Activated CD8-positive, alpha-beta memory T cell treated with anti-CD3 and anti-CD28 coated beads, Interleukin-2, amount 50 U/mL, for 24 hours (primary cell): ENCODE results near the gene IRF8.
"Not testable (repeated sequence)": the region's sequence is repeated elsewhere in the genome, so short reads cannot be mapped to it uniquely, and the experiment has no call there.

Experiments
- DNase-seq: peaks from one replicate; pipeline ENCODE4 v3.0.0-alpha.2; 2020; ENCODE audit errors: extremely low read depth

IRF8 gene, protein sequence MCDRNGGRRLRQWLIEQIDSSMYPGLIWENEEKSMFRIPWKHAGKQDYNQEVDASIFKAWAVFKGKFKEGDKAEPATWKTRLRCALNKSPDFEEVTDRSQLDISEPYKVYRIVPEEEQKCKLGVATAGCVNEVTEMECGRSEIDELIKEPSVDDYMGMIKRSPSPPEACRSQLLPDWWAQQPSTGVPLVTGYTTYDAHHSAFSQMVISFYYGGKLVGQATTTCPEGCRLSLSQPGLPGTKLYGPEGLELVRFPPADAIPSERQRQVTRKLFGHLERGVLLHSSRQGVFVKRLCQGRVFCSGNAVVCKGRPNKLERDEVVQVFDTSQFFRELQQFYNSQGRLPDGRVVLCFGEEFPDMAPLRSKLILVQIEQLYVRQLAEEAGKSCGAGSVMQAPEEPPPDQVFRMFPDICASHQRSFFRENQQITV

DNA sequence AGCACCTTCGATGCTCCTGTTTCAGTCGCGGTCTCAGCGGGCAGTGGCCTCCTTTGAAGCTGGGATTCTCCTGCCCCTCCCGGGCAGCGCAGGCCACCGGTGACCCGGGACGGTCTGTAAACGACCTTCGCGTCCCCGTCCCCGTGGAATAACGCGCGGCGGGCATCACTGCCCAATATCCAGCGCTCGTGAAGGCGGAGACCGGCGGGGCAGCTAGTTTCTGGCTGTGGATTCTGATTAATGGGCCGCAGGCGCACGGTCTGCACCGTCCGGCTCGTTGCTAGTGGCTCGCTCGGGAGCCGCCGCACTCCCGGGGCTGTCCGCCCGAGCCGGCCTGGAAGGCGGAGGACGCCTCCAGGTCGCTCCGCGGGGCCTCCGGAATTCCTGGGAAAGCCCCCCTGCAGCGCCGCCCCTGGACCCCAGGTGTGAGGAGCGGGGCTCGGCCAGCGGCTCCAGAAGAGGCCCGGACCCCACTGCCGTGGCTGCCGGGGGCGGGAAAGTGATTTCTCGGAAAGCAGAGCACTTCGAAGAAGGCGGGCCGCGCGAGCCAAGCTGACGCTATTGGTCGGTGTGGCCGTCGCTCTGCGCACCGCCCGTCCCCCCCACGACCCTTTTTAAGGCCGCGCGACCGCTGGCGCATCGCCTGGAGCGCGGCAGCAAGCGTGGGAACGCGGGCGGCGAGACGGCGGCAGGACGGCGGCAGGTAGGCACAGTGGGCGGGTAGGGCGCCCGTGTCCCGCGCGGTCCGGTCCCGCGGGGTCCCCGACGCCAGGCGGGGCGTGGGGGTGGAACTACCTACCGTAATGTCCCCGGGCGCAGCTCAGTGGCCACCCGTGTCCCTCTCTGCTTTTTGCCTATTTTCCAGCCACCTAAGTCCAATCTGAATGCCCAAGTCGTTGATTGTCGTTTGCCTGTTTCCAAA lies at the start of gene IRF8:
Gene IRF8, plus strand, starts transcription at position 642 of the 922 bp plus-strand sequence. CDS start 3,854 bp downstream, outside the sequence.
- DNase-seq, result peak; percentile 45

- DNase-seq, result no peak
Observed at GRCh38 chr16:85849388-85849787, 49.6 kb upstream of the IRF8 start.

DNA sequence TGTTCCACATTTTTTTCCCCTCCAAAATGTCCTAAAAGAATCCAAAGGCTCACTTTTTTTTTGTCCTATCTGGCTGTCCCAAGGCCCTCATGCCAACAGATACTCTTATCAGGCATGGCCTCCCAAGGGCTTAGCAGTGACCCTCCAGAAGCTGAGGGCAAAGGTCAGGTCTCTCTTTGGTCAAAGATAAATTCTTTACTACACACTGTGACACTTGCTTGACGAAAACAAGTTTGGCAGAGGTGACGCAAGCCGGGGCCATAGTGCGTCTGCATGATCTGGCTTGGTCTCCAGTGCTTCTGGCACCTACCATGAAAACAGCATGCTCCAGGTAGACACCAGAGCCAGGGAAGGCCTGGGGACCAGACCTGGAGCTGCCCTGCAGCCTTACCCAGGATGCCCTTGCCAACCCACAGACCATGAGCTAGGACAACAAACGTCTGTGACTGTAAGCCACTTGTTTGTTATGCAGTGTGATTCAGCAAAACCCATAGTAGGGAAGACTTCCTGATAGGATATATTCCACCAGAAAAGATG lies 48.5 kb upstream of the IRF8 start:
- DNase-seq, result no peak

- no peak for DNase-seq
Observed at GRCh38 chr16:85851034-85851785, 47.8 kb upstream of the IRF8 start.

DNA sequence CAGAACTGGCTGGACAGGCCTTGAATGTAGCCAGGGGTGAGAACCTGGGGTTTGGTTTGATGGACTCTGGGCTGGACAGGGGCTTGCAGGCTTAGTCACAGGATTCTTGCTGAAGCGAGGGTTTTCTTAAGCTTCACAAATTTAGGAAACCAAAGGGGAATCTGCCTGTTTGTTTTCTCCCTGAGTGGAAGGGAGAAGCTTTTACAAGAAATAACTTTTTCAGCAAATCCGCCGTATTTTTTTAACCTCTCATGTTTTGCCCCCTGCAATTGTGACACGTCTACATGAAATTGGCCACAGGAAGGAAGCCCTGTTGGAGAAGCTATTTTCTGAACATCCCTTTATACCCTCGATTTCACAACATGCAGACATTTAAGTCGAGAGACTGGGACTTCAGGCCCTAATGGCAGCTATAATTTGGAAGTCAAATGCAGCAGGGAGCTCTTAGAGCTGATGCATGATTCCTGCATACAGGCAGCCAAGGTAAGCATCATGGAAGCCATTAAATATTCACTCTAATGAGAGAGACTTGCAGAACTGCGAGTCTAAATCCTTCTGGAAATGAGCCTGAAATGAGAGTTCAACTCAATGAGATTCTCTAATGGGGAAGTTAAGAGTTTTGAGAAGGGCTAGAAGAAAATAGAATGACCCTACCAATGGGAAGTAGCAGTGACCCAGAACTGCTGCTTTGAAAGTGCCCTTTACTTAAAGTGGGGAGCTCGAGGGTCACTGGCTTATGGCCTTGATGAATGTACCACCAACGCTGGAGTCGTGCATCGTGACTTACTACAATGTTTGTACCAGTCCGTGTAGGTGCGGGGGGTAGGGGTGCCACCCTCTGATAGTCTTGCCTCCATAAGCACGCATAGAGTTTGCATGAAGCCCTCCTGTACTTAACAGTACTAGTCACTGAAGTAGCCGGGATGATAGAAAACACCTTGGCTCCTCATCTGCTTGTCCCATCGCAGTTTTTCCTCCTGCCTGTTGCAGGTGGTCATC lies 45.1 kb upstream of the IRF8 start:
- DNase-seq, result no peak

DNA sequence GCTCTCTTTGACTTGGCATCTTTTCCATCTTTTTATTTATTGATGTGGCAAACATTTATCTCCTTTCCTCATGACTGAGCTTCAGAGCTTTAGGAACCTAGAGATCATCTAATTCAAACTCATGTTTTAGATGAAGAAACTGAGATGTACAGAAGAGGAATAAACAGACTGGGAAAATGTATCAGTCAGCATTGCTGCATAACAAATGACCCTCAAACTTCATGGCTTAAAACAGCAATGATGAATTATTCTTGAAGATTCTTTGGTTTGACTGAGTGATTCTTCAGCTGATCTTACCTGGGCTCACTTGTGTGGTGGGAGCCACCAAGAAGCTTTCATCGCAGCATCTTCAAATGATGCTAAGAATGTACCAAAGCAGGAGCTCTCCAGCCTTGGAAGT lies 44.0 kb upstream of the IRF8 start:
- DNase-seq, result no peak

DNA sequence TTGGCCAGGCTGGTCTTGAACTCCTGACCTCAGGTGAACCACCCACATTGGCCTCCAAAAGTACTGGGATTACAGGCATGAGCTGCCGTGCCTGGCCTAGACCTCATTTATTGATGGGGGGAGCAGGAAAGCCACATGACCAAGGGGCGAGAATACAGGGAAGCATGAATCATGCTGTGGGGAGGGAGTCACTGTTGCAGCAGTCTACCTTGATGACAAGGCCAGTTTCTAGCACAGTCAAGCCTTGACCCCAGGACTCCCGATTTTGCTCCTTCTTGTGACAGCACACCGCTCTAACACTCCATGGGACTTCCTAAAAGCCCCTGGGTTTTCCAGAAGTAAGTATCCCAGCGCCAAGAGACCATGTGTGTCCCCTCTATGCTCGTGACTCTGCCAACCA lies 42.9 kb upstream of the IRF8 start:
- DNase-seq, result no peak

GRCh38 chr16:85856585-85856984 lies 42.4 kb upstream of the IRF8 start:
- DNase-seq, result no peak

- DNase-seq, result no peak
Observed at GRCh38 chr16:85857406-85857805, 41.6 kb upstream of the IRF8 start.

DNA sequence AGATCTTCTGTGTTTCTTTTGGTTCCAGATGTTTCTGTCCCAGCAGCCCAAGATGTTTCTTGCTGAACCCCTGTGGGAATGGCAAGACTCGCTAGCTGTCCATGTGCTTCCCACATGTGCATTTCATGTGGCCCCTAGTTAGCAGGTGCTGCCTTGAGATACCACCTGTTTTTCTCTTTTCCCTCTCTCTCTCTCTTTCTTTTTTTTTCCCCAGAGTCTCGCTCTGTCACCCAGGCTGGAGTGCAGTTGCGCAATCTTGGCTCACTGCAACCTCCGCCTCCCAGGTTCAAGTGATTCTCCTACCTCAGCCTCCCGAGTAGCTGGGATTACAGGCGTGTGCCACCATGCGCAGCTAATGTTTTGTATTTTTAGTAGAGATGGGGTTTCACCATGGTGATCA lies 40.4 kb upstream of the IRF8 start:
- not testable (repeated sequence) for DNase-seq

- no peak for DNase-seq
Observed at GRCh38 chr16:85858984-85859817, 39.8 kb upstream of the IRF8 start.

- no peak for DNase-seq
Observed at GRCh38 chr16:85859818-85860125, 39.2 kb upstream of the IRF8 start.

DNA sequence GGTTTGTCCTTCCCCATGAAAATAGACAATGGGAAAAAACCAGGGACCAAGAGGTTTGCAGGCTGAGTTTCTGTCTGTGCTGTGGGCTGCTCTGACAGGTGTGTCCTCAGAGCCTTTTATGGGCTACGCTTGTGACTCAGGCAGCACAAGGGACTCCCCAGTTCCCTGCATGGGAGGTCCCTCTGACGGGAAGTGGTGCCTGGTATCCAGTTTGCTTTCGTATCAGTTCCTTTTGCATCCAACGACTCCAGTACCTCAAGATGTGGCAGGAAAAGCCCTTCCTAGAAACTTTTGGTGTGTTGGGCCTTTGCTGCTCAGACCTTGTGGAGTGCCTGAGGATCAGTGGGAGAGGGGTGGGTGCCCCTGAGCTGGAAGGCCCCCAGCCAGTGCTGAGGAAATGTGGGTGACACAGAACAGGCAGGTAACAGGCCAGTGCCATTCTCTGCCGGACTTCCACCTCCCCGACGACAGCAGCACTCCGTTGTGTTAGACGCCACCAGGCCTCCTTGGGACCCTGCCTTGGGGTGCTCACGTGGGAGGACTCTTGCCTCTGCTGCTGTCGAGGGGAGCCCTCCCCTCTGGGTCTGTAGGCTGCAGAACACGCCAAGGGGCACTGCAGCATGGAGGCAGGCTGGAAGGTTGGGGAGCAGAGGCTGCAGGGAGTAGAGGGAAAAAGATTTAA lies 38.4 kb upstream of the IRF8 start:
- no peak for DNase-seq

- no peak for DNase-seq
Observed at GRCh38 chr16:85861095-85861825, 37.7 kb upstream of the IRF8 start.

DNA sequence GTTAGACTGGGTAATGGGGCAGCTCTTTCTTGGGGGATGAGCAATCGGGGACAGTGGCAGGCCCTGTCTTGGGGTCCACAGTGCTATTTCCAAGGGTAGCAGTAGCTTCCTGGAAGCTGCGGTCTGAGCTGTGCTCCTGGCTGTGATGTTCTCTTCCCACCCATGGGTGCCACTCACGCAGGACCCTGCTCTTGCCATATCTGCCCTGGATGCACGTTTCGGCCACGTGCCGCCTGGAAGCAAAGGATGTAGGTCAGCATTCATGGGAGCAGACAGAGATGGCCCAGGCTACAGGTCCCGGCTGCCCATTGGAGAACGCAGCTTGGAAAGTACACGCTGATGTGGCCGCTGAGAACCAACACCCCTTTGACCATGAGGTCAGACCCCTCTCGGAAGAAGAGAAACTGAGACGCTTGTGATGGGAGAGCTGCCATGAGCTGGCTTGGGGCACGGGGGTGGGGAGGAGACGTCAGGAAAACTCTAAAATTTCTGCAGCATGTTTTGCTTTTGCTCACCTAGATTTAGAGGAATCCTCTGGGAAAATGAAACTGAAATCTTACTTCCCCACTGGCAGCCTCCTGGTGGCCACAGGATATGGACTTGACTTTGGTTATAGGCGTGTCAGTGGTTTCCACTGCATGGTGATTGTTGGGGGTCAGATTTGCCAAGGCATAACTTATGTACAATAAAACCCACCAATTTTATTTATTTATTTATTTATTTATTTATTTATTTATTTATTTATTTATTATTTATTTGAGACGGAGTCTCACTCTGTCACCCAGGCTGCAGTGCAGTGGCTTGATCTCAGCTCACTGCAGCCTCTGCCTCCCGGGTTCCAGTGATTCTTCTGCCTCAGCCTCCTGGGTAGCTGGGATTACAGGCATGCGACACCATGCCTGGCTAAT lies 36.2 kb upstream of the IRF8 start:
- no peak for DNase-seq

DNA sequence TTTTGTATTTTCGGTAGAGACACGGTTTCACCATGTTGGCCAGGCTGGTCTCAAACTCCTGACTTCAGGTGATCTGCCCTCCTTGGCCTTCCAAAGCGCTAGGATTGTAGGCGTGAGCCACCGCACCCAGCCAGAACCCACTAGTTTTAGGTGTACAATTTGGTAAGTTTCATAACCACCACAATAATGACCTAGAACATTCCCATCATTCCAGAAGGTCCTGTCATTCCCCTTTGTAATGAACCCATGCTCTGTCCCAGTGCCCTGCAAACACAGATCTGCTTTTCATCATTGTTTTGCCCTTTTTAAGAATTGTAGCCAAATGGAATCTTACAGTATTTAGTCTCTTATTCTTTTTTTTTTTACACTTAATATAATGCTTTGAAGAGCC lies 35.6 kb upstream of the IRF8 start:
- no peak for DNase-seq

GRCh38 chr16:85864965-85865364 lies 34.0 kb upstream of the IRF8 start:
- DNase-seq, result no peak
